Mesenchymal stem cell (in vitro differentiated cells and primary cell): Measurements from ENCODE around the gene ERI3.

Source experiments
- DNase-seq: peaks from one replicate; pipeline ENCODE4 v3.0.0-alpha.2; 2013
- H2AFZ ChIP-seq: one replicate; pipeline ENCODE4 v1.6.1; 2013; ENCODE audit warnings: low read depth, mild to moderate bottlenecking, control low read depth, inconsistent platforms, low read length, moderate library complexity
- H2AK5ac ChIP-seq: 2 replicates; pipeline ENCODE4 v1.6.1; 2013; ENCODE audit warnings: low read length, moderate library complexity, mild to moderate bottlenecking, inconsistent platforms; ENCODE audit not compliant: severe bottlenecking
- H2BK120ac ChIP-seq: one replicate; pipeline ENCODE4 v1.6.1; 2013; ENCODE audit warnings: low read depth, mild to moderate bottlenecking, inconsistent platforms, low read length, moderate library complexity
- H2BK12ac ChIP-seq, 2 experiments: one replicate each; pipeline ENCODE4 v1.6.1; 2013; ENCODE audit warnings: inconsistent platforms in 2 of 2, low read length in 2 of 2, mild to moderate bottlenecking in 2 of 2, moderate library complexity in 2 of 2, control low read depth in 1 of 2
- H2BK15ac ChIP-seq: one replicate; pipeline ENCODE4 v1.6.1; 2013; ENCODE audit warnings: mild to moderate bottlenecking, low read depth, inconsistent platforms; ENCODE audit not compliant: poor library complexity, severe bottlenecking
- H2BK5ac ChIP-seq: 2 replicates; pipeline ENCODE4 v1.6.1; 2013; ENCODE audit warnings: low read depth, mild to moderate bottlenecking, low read length, control low read depth, inconsistent platforms; ENCODE audit not compliant: poor library complexity, severe bottlenecking
- H3K14ac ChIP-seq, 2 experiments: one replicate each; pipeline ENCODE4 v1.6.1; 2013; ENCODE audit warnings: inconsistent platforms in 2 of 2, low read length in 2 of 2, control low read depth in 1 of 2, mild to moderate bottlenecking in 1 of 2, moderate library complexity in 1 of 2
- H3K18ac ChIP-seq, 2 experiments: one replicate each; pipeline ENCODE4 v1.6.1; 2013; ENCODE audit warnings: inconsistent platforms in 2 of 2, low read length in 2 of 2, control low read depth in 1 of 2, low read depth in 1 of 2, mild to moderate bottlenecking in 1 of 2
- H3K23ac ChIP-seq, 2 experiments: one replicate each; pipeline ENCODE4 v1.6.1; 2013; ENCODE audit warnings: inconsistent platforms in 2 of 2, low read length in 2 of 2, mild to moderate bottlenecking in 2 of 2, moderate library complexity in 2 of 2, control low read depth in 1 of 2
- H3K27ac ChIP-seq: 2 replicates; pipeline ENCODE4 v1.5.1; 2013; ENCODE audit warnings: mild to moderate bottlenecking, moderate library complexity, low read length, control low read depth, inconsistent platforms; ENCODE audit not compliant: poor library complexity, severe bottlenecking
- H3K27me3 ChIP-seq, 2 experiments: 2 replicates each; pipeline versions ENCODE4 v1.6.1 to v1.7.0; 2013; ENCODE audit warnings: low read length in 2 of 2, mild to moderate bottlenecking in 2 of 2, moderate library complexity in 2 of 2, control low read depth in 1 of 2, inconsistent platforms in 1 of 2; ENCODE audit not compliant: control insufficient read depth in 1 of 2, insufficient read depth in 1 of 2
- H3K36me3 ChIP-seq, 2 experiments: 2 replicates each; pipeline versions ENCODE4 v1.6.1 to v1.7.0; 2013; ENCODE audit warnings: low read length in 2 of 2, control low read depth in 1 of 2, inconsistent platforms in 1 of 2, low read depth in 1 of 2, mild to moderate bottlenecking in 1 of 2; ENCODE audit not compliant: insufficient read depth in 2 of 2, control insufficient read depth in 1 of 2
- H3K4ac ChIP-seq, 2 experiments: one replicate each; pipeline ENCODE4 v1.6.1; 2013; ENCODE audit warnings: inconsistent platforms in 2 of 2, low read length in 2 of 2, mild to moderate bottlenecking in 2 of 2, moderate library complexity in 2 of 2, control low read depth in 1 of 2, low read depth in 1 of 2
- H3K4me1 ChIP-seq: 2 replicates; pipeline ENCODE4 v1.6.1; 2013; ENCODE audit warnings: low read depth, low read length, control low read depth; ENCODE audit not compliant: control insufficient read depth, insufficient read depth
- H3K4me2 ChIP-seq: 2 replicates; pipeline ENCODE4 v1.6.1; 2013; ENCODE audit warnings: low read length, mild to moderate bottlenecking, inconsistent platforms; ENCODE audit not compliant: poor library complexity, severe bottlenecking
- H3K4me3 ChIP-seq, 2 experiments: 2 replicates each; pipeline versions ENCODE4 v1.5.1 to v1.7.0; 2013; ENCODE audit warnings: low read length in 2 of 2, mild to moderate bottlenecking in 2 of 2, control low read depth in 1 of 2, low read depth in 1 of 2; ENCODE audit not compliant: insufficient read depth in 1 of 2
- H3K79me1 ChIP-seq: replicated peaks from 2 replicates; pipeline ENCODE4 v1.6.1; 2013; ENCODE audit warnings: mild to moderate bottlenecking, control low read depth, low read length, inconsistent platforms; ENCODE audit not compliant: poor library complexity, severe bottlenecking
- H3K9ac ChIP-seq: 2 replicates; pipeline ENCODE4 v1.7.0; 2013; ENCODE audit warnings: mild to moderate bottlenecking, low read length, moderate library complexity
- H3K9me3 ChIP-seq: 2 replicates; pipeline ENCODE4 v1.7.0; 2013; ENCODE audit warnings: mild to moderate bottlenecking, low read length; ENCODE audit not compliant: control insufficient read depth
- H4K8ac ChIP-seq: one replicate; pipeline ENCODE4 v1.6.1; 2013; ENCODE audit warnings: inconsistent platforms, mild to moderate bottlenecking, low read length, moderate library complexity
- H4K91ac ChIP-seq: one replicate; pipeline ENCODE4 v1.6.1; 2013; ENCODE audit warnings: mild to moderate bottlenecking, low read length, inconsistent platforms
- WGBS: methylation state at CpG from one replicate; pipeline ENCODE4 v1.1.7; 2013; ENCODE audit warnings: mixed read lengths; 5-methylcytosine and 5-hydroxymethylcytosine counted together

ERI3 gene

DNA sequence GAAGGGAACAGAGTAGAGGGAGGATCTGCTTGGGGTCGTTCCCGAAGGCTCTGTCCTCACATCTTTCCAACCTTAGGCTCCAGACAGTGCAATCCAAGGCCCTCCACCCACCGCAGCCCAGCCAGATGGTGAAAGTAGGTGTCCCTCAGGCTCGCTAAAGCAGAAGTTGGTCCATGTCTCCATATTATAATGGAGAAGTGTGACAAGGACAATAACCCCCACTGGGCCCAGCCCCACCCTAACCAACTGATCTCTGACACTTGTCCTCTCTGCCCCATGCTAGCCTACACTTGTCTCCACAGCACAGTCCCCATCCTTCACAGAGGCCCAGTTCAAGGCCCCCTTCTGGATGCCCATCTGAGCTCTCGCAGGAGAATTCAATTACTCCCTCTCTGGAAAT, 93.1 kb downstream of the ERI3 start:
- Histone ChIP-seq H2BK5ac (no peak overlapping the region), H4K8ac (no peak overlapping the region), H3K9me3 (no peaks in the 10 kb centered on the region), H2BK120ac (no peak overlapping the region), H2AFZ (no peak overlapping the region), H3K79me1 (peaks cover 32% of the 10 kb centered on the region), H3K36me3 (peaks cover 7 to 32% of the 10 kb centered on the region in 2 experiments), H3K4me1 (no peaks in the 10 kb centered on the region), H2BK15ac (no peak overlapping the region), H3K14ac (no peak overlapping the region), H3K27me3 (no peaks in the 10 kb centered on the region), H3K18ac (no peak overlapping the region), H3K4me2 (no peak overlapping the region), H2BK12ac (no peak overlapping the region), H3K4me3 (no peak overlapping the region), H3K9ac (no peak overlapping the region), H2AK5ac (no peak overlapping the region), H4K91ac (no peak overlapping the region), H3K27ac (no peak overlapping the region), H3K23ac (no peak overlapping the region), H3K4ac (no peak overlapping the region)
- WGBS, result 89% methylated on average over 3 of the region's 5 CpGs
- no peak for DNase-seq

DNA sequence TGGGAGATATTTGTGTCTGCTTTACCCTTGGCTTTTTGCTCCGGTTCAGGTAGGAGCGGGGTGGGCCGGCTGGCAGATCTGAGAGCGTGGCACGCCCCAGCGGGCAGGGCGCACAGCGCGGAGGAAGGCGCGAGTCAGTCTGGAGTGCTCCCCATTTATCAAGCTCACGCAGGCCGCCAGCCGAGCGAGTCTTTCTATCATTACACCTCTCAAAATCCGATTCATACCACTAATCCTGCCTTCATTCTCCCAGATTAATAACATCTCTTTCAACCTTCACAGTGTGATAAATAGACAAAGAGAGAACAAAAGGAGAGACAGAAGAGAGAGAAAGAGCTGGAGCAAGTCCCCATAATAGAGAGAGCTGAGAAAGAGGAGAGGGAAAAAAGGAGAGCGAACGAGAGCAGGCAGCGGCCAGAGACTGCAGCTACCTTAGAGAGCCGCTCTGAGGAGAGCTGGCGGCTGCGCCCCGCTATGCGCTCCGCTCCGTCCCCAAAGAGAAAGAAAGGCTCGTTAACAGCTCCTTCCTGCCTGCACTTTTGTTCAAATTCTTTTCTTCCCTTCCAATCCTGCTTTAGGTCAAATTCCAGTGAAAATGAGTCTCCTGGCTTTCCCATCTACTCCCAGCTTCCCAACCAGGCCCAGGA, 93.8 kb downstream of the ERI3 start:
- WGBS, result 98% methylated on average over 21 of the region's 27 CpGs

DNA sequence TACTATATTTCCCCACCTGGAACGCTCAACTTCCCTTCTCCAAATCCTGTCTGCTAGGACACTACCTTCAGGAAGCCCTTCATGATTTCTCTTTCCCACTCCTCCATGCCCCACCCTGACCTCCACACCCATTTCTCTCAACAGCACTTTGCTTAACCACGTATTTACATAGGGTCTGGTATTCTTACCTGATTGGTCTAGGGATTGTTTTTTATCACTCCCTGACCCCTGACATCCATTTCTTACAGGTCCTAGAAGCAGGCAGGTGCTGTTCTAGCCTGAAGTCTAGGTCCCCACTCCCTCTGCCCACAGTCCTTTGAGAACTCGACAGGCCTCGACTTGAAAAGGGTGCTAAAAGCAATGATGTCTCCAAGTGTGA, 94.3 kb downstream of the ERI3 start:
- Histone ChIP-seq H3K4ac (no peak overlapping the region), H2BK5ac (no peak overlapping the region), H3K36me3 (peaks cover 15 to 40% of the 10 kb centered on the region in 2 experiments), H4K91ac (no peak overlapping the region), H3K9ac (no peak overlapping the region), H3K27ac (no peak overlapping the region), H3K79me1 (peaks cover 29% of the 10 kb centered on the region), H2BK12ac (no peak overlapping the region), H3K23ac (no peak overlapping the region), H2BK120ac (no peak overlapping the region), H3K4me2 (no peak overlapping the region), H3K18ac (no peak overlapping the region), H2AFZ (no peak overlapping the region), H3K4me1 (no peaks in the 10 kb centered on the region), H3K4me3 (no peak overlapping the region), H3K27me3 (no peaks in the 10 kb centered on the region), H3K14ac (no peak overlapping the region), H3K9me3 (no peaks in the 10 kb centered on the region), H2BK15ac (no peak overlapping the region), H4K8ac (no peak overlapping the region), H2AK5ac (no peak overlapping the region)
- 92% methylated on average over 4 of the region's 4 CpGs for WGBS
- DNase-seq, result no peak

More for the DNA sequence above, 93.8 kb downstream of the ERI3 start:
- H3K23ac ChIP-seq, result no peak overlapping the region
- no peak overlapping the region for H2BK12ac ChIP-seq
- H3K9ac ChIP-seq, result no peak overlapping the region
- no peaks in the 10 kb centered on the region for H3K27me3 ChIP-seq
- H2AK5ac ChIP-seq, result no peak overlapping the region
- no peaks in the 10 kb centered on the region for H3K4me1 ChIP-seq
- H3K14ac ChIP-seq, result no peak overlapping the region
- no peaks in the 10 kb centered on the region for H3K9me3 ChIP-seq
- no peak overlapping the region for H2BK15ac ChIP-seq
- H3K18ac ChIP-seq, result no peak overlapping the region
- peaks cover 13 to 37% of the 10 kb centered on the region in 2 experiments for H3K36me3 ChIP-seq
- H3K79me1 ChIP-seq, result peaks cover 29% of the 10 kb centered on the region
- no peak overlapping the region for H2BK5ac ChIP-seq
- no peak overlapping the region for H3K4me2 ChIP-seq
- no peak overlapping the region for H3K4me3 ChIP-seq
- H2BK120ac ChIP-seq, result no peak overlapping the region
- no peak overlapping the region for H4K91ac ChIP-seq
- H2AFZ ChIP-seq, result no peak overlapping the region
- no peak overlapping the region for H3K4ac ChIP-seq
- no peak for DNase-seq
- no peak overlapping the region for H3K27ac ChIP-seq
- no peak overlapping the region for H4K8ac ChIP-seq

DNA sequence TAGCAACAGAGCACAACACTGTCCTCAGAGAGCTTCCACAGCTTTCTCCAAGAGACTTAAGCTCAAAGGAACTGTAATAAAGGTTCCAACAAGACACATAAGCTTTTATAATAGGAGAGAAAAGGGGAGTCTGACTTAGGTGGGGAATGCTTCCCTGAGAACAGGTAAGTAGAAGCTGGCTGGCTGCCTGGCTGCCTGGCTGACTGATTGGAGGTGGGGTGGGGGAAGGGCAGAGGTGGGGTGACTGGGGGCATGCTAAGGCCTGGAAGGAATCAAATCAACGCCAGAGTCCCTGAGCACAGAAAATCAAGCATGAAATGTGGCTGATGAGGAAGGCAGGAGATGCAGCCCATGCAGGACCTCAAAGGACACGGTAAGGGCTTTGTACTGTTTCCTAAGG, 96.0 kb downstream of the ERI3 start:
- H3K4me1 ChIP-seq, result no peaks in the 10 kb centered on the region
- no peak for DNase-seq
- H3K27ac ChIP-seq, result no peak overlapping the region
- H2AFZ ChIP-seq, result no peak overlapping the region
- H3K4me2 ChIP-seq, result no peak overlapping the region
- no peak overlapping the region for H3K4me3 ChIP-seq
- no peak overlapping the region for H3K9ac ChIP-seq
- H3K23ac ChIP-seq, result no peak overlapping the region
- no peak overlapping the region for H2BK120ac ChIP-seq
- no peak overlapping the region for H3K14ac ChIP-seq
- no peaks in the 10 kb centered on the region for H3K27me3 ChIP-seq
- no peak overlapping the region for H2AK5ac ChIP-seq
- no peak overlapping the region for H2BK12ac ChIP-seq
- no peak overlapping the region for H4K8ac ChIP-seq
- H3K79me1 ChIP-seq, result peaks cover 23% of the 10 kb centered on the region
- peaks cover 25 to 38% of the 10 kb centered on the region in 2 experiments for H3K36me3 ChIP-seq
- H4K91ac ChIP-seq, result no peak overlapping the region
- no peak overlapping the region for H2BK5ac ChIP-seq
- no peak overlapping the region for H3K18ac ChIP-seq
- H3K4ac ChIP-seq, result no peak overlapping the region
- H2BK15ac ChIP-seq, result no peak overlapping the region
- 100% methylated on average over 2 of the region's 2 CpGs for WGBS
- no peaks in the 10 kb centered on the region for H3K9me3 ChIP-seq
